Measurements from ENCODE around the gene FOSL1.
"Not testable (repeated sequence)": the region's sequence is repeated elsewhere in the genome, so short reads cannot be mapped to it uniquely, and the experiment has no call there.

The FOSL1 gene

GRCh38 chr11:65852508-65853245 lies 47.5 kb downstream of the FOSL1 start:
- no peak for DNase-seq (ENCODE audit: low read depth, low spot score)

DNA sequence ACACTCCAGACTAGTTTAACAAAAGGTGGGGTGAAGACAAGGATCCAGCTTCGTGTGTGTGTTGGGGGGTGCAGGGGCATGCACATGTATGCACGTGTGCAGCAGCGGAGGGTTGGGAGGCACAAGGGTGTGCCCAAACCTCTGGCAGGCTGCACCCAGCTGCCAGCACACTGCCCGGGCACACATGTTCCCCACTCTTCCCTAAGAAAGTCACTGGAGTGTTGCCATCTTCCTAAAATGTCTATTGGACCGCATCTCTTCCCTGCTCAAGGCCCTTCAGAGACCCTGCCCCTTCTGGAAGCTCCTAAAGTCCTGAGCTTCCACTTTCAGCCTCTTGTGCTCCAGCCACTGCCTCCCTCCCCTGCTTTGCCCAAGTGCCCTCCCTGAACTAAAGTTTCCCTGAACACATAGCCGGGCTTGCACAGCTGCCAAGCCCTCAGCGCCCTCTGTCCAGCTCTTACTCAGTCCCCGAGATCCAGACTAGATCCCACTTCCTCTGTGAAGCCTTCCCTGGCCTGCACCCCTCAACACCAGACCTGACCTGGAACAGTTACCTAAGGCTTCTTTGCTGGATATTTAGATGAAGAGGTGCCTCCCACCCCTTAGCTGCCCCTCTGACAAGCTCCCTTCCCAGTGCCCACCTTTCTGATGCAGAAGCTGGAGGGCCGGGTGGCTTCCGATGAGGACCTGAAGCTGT lies 48.2 kb downstream of the FOSL1 start:
- DNase-seq (ENCODE audit: low read depth, low spot score): no peak

- no peak for DNase-seq (ENCODE audit: low read depth, low spot score)
These were observed 49.1 kb downstream of the FOSL1 start for GRCh38 chr11:65851083-65851579.

DNA sequence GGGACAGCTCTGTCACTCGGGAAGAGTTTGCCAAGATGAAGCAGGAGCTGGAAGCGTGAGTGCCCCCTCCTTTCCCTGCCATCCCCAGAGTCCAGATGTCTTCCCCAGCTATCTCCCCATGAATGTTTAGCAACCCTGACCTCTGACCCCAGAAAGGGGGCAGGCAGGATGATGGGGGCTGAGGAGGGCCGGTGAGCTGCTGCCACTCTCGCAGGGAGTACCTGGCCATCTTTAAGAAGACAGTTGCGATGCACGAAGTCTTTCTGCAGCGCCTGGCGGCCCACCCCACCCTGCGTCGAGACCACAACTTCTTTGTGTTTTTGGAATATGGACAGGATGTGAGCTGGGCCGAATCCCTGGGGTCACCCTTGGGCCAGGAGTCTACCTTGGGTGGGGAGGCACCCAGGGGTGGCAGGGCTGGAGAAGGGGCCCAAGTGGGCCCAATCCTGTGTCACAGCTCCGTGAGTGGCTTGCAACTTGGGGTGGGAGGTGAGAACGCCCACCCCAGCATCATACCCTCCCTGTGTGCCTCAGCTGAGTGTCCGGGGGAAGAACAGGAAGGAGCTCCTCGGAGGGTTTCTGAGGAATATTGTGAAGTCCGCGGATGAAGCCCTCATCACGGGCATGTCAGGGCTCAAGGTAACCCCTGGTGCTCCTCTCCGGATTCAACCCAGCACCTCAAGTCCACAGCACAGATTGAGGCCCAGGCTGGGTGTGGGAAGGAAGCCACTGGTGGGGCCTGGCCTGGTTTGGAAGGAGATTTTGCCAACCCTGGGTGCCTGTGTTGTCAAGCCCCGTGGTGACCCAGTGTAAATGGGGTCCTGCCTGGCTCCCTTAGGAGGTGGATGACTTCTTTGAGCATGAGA lies 49.7 kb downstream of the FOSL1 start:
- no peak for DNase-seq (ENCODE audit: low read depth, low spot score)

DNA sequence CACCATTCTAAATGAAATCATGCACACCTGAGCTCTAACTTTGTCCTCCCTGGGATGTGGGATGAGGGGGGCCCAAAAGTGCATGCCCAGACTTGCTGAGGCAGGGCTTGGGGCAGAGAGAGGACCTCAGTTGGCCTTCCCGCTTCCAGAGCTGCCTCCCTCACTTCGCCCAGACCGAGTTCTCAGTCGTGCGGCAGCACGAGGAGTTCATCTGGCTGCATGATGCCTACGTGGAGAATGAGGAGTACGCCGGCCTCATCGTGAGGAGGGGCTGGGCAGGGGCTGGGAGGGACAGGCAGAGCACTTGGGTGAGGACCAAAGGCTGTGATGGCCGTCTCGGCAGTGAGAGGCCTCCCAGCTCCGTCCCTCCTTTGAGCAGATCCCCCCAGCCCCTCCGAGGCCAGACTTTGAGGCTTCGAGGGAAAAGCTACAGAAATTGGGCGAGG lies 50.4 kb downstream of the FOSL1 start:
- no peak for DNase-seq (ENCODE audit: low read depth, low spot score)

- no peak for DNase-seq (ENCODE audit: low read depth, low spot score)
These were observed 50.8 kb downstream of the FOSL1 start for GRCh38 chr11:65849366-65849765.

DNA sequence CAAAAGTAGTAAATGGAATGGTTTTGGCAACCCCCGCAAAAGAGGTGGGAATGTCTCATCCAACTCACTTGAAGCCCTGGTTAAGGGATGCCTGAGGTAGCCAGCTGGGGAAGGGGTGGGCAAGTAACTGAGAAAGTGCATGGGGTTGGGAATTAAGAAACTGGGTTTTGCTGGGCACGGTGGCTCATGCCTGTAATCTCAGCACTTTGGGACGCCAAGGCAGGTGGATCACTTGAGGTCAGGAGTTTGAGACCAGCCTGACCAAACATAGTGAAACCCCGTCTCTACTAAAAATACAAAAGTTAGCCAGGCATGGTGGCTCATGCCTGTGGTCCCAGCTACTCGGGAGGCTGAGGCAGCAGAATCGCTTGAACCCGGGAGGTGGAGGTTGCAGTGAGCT lies 51.5 kb downstream of the FOSL1 start:
- DNase-seq (ENCODE audit: low read depth, low spot score): not testable (repeated sequence)

DNA sequence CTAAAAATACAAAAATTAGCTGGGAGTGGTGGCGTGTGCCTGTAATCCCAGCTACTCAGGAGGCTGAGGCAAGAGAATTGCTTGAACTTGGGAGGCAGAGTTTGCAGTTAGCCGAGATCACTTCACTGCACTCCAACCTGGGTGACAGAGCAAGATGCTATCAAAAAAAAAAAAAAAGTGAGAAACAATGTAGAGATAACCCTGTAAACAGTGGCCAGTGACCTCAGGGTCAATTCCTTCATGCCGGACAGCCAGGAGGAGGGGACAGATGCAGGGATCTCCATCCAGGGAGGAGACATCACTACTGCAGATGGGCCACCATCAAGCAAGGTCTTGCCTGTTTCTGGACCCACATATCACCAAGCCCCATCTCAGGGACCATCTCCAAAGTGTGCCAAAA lies 52.4 kb downstream of the FOSL1 start:
- no peak for DNase-seq (ENCODE audit: low read depth, low spot score)

DNA sequence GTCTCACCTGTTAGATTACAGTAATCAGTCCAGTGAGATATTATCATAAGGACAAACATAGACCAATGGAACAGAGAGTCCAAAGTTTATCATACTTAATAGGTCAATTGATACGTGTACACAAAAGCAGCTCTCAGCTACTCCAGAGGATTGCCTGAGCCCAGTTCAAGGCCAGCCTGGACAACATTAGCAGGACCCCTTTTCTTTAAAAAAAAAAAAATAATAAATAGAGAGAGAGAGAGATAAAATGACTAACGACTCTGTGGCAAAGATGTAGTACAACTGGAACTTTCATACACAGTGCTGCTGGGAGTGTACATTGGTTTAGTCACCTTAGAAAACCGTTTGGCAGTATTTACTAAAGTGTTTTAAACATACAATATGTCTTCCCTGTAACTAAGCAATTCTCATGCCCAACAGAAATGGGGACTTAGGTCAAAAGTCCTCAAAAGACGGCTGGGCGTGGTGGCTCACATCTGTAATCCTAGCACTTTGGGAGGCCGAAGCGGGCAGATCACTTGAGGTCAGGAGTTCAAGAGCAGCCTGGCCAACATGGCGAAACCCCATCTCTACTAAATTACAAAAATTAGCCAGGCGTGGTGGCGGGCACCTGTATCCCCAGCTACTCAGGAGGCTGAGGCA lies 55.8 kb downstream of the FOSL1 start:
- DNase-seq (ENCODE audit: low read depth, low spot score): no peak

- DNase-seq (ENCODE audit: low read depth, low spot score): no peak
These were observed 56.4 kb downstream of the FOSL1 start for GRCh38 chr11:65843811-65844210.

- no peak for DNase-seq (ENCODE audit: low read depth, low spot score)
These were observed 58.0 kb downstream of the FOSL1 start for GRCh38 chr11:65842144-65842543.

All from brain pericyte (primary cell).